Mesendoderm (in vitro differentiated cells): ENCODE measurements around the gene BIRC5. TPM values are rescaled to one million over a fixed set of nuclear protein-coding genes. Genes with fewer than 3 reads are reported as not detected.
A peak's percentile ranks its signal among the peaks of the same experiment; 100 is the strongest.

Experiments used
- DNase-seq: peaks from one replicate; pipeline ENCODE4 v3.0.0; 2013
- H2AK5ac ChIP-seq: 2 replicates; pipeline ENCODE4 v1.6.1; 2013; ENCODE audit warnings: low read length, inconsistent platforms
- H2BK120ac ChIP-seq: 2 replicates; pipeline ENCODE4 v1.6.1; 2013; ENCODE audit warnings: low read depth, mild to moderate bottlenecking, low read length, moderate library complexity, mixed read lengths
- H2BK15ac ChIP-seq: replicated peaks from 2 replicates; pipeline ENCODE4 v1.6.1; 2013; ENCODE audit warnings: low read depth, mild to moderate bottlenecking, moderate library complexity
- H2BK5ac ChIP-seq: 2 replicates; pipeline ENCODE4 v1.6.1; 2013; ENCODE audit warnings: low read length, inconsistent platforms
- H3K18ac ChIP-seq: 2 replicates; pipeline ENCODE4 v1.6.1; 2013; ENCODE audit warnings: mild to moderate bottlenecking, low read length, mixed read lengths
- H3K23ac ChIP-seq: one replicate; pipeline ENCODE4 v1.6.1; 2013; ENCODE audit warnings: low read length
- H3K27ac ChIP-seq: 2 replicates; pipeline ENCODE4 v1.5.1; 2013; ENCODE audit warnings: low read depth, mild to moderate bottlenecking, inconsistent platforms, low read length, moderate library complexity
- H3K27me3 ChIP-seq: 2 replicates; pipeline ENCODE4 v1.6.1; 2013; ENCODE audit warnings: low read length, control low read depth, mild to moderate bottlenecking, inconsistent platforms; ENCODE audit not compliant: insufficient read depth, poor library complexity
- H3K36me3 ChIP-seq: 2 replicates; pipeline ENCODE4 v1.6.1; 2013; ENCODE audit warnings: low read length, inconsistent platforms; ENCODE audit not compliant: control insufficient read depth, insufficient read depth
- H3K4ac ChIP-seq: one replicate; pipeline ENCODE4 v1.6.1; 2013; ENCODE audit warnings: low read depth, mild to moderate bottlenecking, low read length, moderate library complexity
- H3K4me1 ChIP-seq: 2 replicates; pipeline ENCODE4 v1.6.1; 2013; ENCODE audit warnings: low read depth, low read length, inconsistent platforms; ENCODE audit not compliant: control insufficient read depth
- H3K4me2 ChIP-seq: 2 replicates; pipeline ENCODE4 v1.6.1; 2013; ENCODE audit warnings: low read length
- H3K4me3 ChIP-seq: 2 replicates; pipeline ENCODE4 v1.5.1; 2013; ENCODE audit warnings: mild to moderate bottlenecking, low read length
- H3K56ac ChIP-seq: one replicate; pipeline ENCODE4 v1.6.1; 2013; ENCODE audit warnings: low read length
- H3K79me1 ChIP-seq: 2 replicates; pipeline ENCODE4 v1.6.1; 2013; ENCODE audit warnings: low read length, inconsistent platforms
- H3K79me2 ChIP-seq: 2 replicates; pipeline ENCODE4 v1.6.1; 2013; ENCODE audit warnings: mild to moderate bottlenecking, low read length; ENCODE audit not compliant: control insufficient read depth, insufficient read depth
- H3K9ac ChIP-seq: 2 replicates; pipeline ENCODE4 v1.6.1; 2013; ENCODE audit warnings: low read length, inconsistent platforms
- H4K5ac ChIP-seq: one replicate; pipeline ENCODE4 v1.6.1; 2013; ENCODE audit warnings: low read length
- H4K8ac ChIP-seq: one replicate; pipeline ENCODE4 v1.6.1; 2013; ENCODE audit warnings: low read depth, mild to moderate bottlenecking, control low read depth, low read length, moderate library complexity
- WGBS: extraction: QIAGEN DNeasy Blood & Tissue Kit; methylation state at CpG from one replicate; pipeline ENCODE4 v1.1.7; 2013; ENCODE audit warnings: low lambda C conversion rate, missing lambda C conversion rate; ENCODE audit not compliant: insufficient coverage; ENCODE audit errors: extremely low coverage; 5-methylcytosine and 5-hydroxymethylcytosine counted together
- polyA plus RNA-seq, 2 experiments: library from polyadenylated mRNA; stranded (reverse); fragments of 200-250 nt; gene quantifications; one replicate each; pipeline ENCODE4 v1.2.3, GENCODE V29; 2013

BIRC5 gene
- 69.7 TPM for polyA plus RNA-seq (2013, experiment 1 of 2)
- 68.0 TPM for polyA plus RNA-seq (2013, experiment 2 of 2)

- Histone ChIP-seq H3K18ac (peak within 1 kb of the TSS; percentile 72), H3K27ac (no peak within 1 kb of the TSS), H2BK15ac (no peak within 1 kb of the TSS), H3K79me1 (peaks cover 5% of the 10 kb centered on the region), H2BK120ac (peak within 1 kb of the TSS; percentile 28), H3K9ac (peak within 1 kb of the TSS; percentile 69), H3K56ac (peak within 1 kb of the TSS; percentile 97), H3K4me3 (peak within 1 kb of the TSS; percentile 34), H2BK5ac (no peak within 1 kb of the TSS), H3K27me3 (no peaks in the 10 kb centered on the region), H3K4me1 (no peaks in the 10 kb centered on the region), H3K36me3 (peaks cover 3% of the 10 kb centered on the region), H4K8ac (no peak within 1 kb of the TSS), H3K4ac (peak within 1 kb of the TSS; percentile 97), H3K4me2 (peak within 1 kb of the TSS; percentile 47), H2AK5ac (no peak within 1 kb of the TSS), H3K79me2 (peaks cover 19% of the 10 kb centered on the region), H4K5ac (no peak within 1 kb of the TSS), H3K23ac (no peak within 1 kb of the TSS)
- DNase-seq = peak; percentile 93
- WGBS = no CpG with 5 or more reads among the region's 60 CpGs
Measured at GRCh38 chr17:78214016-78214705, at the start of gene BIRC5. Gene BIRC5 (plus strand): TSS chr17:78214253. CDS start chr17:78214317, 64 bp downstream.

GRCh38 chr17:78164748-78165607, 49.1 kb upstream of the BIRC5 start:
- no peak overlapping the region for H3K9ac ChIP-seq
- no peak overlapping the region for H3K23ac ChIP-seq
- no peaks in the 10 kb centered on the region for H3K27me3 ChIP-seq
- H4K5ac ChIP-seq = no peak overlapping the region
- H2AK5ac ChIP-seq = no peak overlapping the region
- H2BK5ac ChIP-seq = no peak overlapping the region
- no CpG with 5 or more reads among the region's 16 CpGs for WGBS
- no peak overlapping the region for H3K4ac ChIP-seq
- H3K4me2 ChIP-seq = no peak overlapping the region
- H3K79me1 ChIP-seq = no peaks in the 10 kb centered on the region
- no peak overlapping the region for H3K27ac ChIP-seq
- H3K18ac ChIP-seq = no peak overlapping the region
- H3K36me3 ChIP-seq = no peaks in the 10 kb centered on the region
- no peak overlapping the region for H3K4me3 ChIP-seq
- H2BK15ac ChIP-seq = no peak overlapping the region
- no peak overlapping the region for H4K8ac ChIP-seq
- H3K79me2 ChIP-seq = no peaks in the 10 kb centered on the region
- H3K56ac ChIP-seq = no peak overlapping the region
- H3K4me1 ChIP-seq = no peaks in the 10 kb centered on the region
- H2BK120ac ChIP-seq = no peak overlapping the region
- no peak for DNase-seq

DNA sequence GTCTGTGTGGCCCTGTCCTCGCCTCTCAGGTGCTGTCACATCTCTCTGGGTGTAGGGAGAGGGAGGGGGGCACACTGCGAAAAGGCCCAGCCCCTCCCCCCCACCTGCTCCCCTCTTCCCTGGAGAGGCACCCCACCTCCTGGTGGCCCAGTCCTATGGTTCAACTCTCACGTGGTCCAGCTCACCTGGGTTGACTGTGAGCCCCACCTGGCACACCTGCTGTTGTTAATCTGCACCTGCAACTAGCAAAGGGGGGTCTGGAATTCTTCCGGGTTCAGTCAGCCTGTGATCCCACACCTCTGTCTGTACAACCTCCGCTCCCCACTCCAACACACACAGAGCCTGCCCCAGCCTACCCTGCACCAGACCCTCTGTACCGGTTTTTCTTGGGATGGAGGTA, 47.6 kb upstream of the BIRC5 start:
- Histone ChIP-seq H3K27ac (no peak overlapping the region), H2BK5ac (no peak overlapping the region), H3K9ac (no peak overlapping the region), H3K56ac (no peak overlapping the region), H4K5ac (no peak overlapping the region), H3K4ac (no peak overlapping the region), H3K79me1 (no peaks in the 10 kb centered on the region), H3K23ac (no peak overlapping the region), H3K4me2 (no peak overlapping the region), H2BK15ac (no peak overlapping the region), H2AK5ac (no peak overlapping the region), H3K27me3 (no peaks in the 10 kb centered on the region), H4K8ac (no peak overlapping the region), H3K18ac (no peak overlapping the region), H2BK120ac (no peak overlapping the region), H3K79me2 (no peaks in the 10 kb centered on the region), H3K4me3 (no peak overlapping the region), H3K36me3 (no peaks in the 10 kb centered on the region), H3K4me1 (no peaks in the 10 kb centered on the region)
- no CpG with 5 or more reads among the region's 6 CpGs for WGBS
- DNase-seq = no peak

- Histone ChIP-seq H3K79me2 (no peaks in the 10 kb centered on the region), H3K18ac (peak within 1 kb of the TSS; percentile 33), H3K56ac (peak within 1 kb of the TSS; percentile 85), H3K79me1 (no peaks in the 10 kb centered on the region), H3K27ac (no peak within 1 kb of the TSS), H2BK120ac (no peak within 1 kb of the TSS), H3K23ac (no peak within 1 kb of the TSS), H2BK5ac (no peak within 1 kb of the TSS), H3K4ac (no peak within 1 kb of the TSS), H4K8ac (no peak within 1 kb of the TSS), H4K5ac (no peak within 1 kb of the TSS), H2BK15ac (no peak within 1 kb of the TSS), H3K4me2 (peak within 1 kb of the TSS; percentile 71), H3K27me3 (no peaks in the 10 kb centered on the region), H3K36me3 (no peaks in the 10 kb centered on the region), H3K4me3 (peak within 1 kb of the TSS; percentile 39), H3K4me1 (peaks cover 2% of the 10 kb centered on the region), H2AK5ac (no peak within 1 kb of the TSS), H3K9ac (peak within 1 kb of the TSS; percentile 70)
- WGBS = no CpG with 5 or more reads among the region's 84 CpGs
- DNase-seq = peak; percentile 86
Measured at GRCh38 chr17:78168242-78168902, 45.7 kb upstream of the BIRC5 start, which contains the start of gene SYNGR2. Gene SYNGR2 (plus strand): TSS chr17:78168581. CDS start chr17:78168617, 36 bp downstream.

- peak overlapping the region; percentile 80 for H3K56ac ChIP-seq
Measured at GRCh38 chr17:78168903-78169793, 44.9 kb upstream of the BIRC5 start.

More at GRCh38 chr17:78168903-78169793, 44.9 kb upstream of the BIRC5 start:
- no peak overlapping the region for H3K23ac ChIP-seq
- peak overlapping the region; percentile 70 for H3K9ac ChIP-seq
- H3K4me1 ChIP-seq = peaks cover 2% of the 10 kb centered on the region
- H4K5ac ChIP-seq = no peak overlapping the region
- H3K79me1 ChIP-seq = no peaks in the 10 kb centered on the region
- WGBS = no CpG with 5 or more reads among the region's 38 CpGs
- peak; percentile 67 for DNase-seq
- no peak overlapping the region for H2BK120ac ChIP-seq
- H3K4me2 ChIP-seq = peak overlapping the region; percentile 70
- peaks cover 1% of the 10 kb centered on the region for H3K36me3 ChIP-seq
- H3K27me3 ChIP-seq = no peaks in the 10 kb centered on the region
- H3K79me2 ChIP-seq = no peaks in the 10 kb centered on the region
- H2AK5ac ChIP-seq = no peak overlapping the region
- no peak overlapping the region for H3K4ac ChIP-seq
- H3K4me3 ChIP-seq = peak overlapping the region; percentile 39
- no peak overlapping the region for H3K27ac ChIP-seq
- H2BK5ac ChIP-seq = no peak overlapping the region
- H2BK15ac ChIP-seq = no peak overlapping the region
- no peak overlapping the region for H4K8ac ChIP-seq
- H3K18ac ChIP-seq = peak overlapping the region; percentile 33
